Activated T-cell treated with anti-CD3 and anti-CD28 coated beads, Interleukin-2, amount 50 U/mL, for 4 hours (primary cell): ENCODE data around the gene WDR5. TPM values are rescaled to one million over a fixed set of nuclear protein-coding genes. Genes with fewer than 3 reads are reported as not detected.

Experiments used
- ATAC-seq, 2 donors: fragments of 200-7000 bp; cut with Tn5 transposase; one replicate each; pipeline ENCODE4 v1.10.0; 2021
- DNase-seq: peaks from one replicate; pipeline ENCODE4 v3.0.0-alpha.2; 2020
- H3K27me3 Mint-ChIP-seq: one replicate; pipeline ENCODE4 v1.8.0; 2021; ENCODE audit warnings: low read depth, mixed read lengths
- H3K36me3 Mint-ChIP-seq: one replicate; pipeline ENCODE4 v1.8.0; 2022; ENCODE audit warnings: mixed read lengths; ENCODE audit not compliant: insufficient read depth
- H3K4me1 Mint-ChIP-seq: one replicate; pipeline ENCODE4 v1.8.0; 2021; ENCODE audit warnings: low read depth, mixed read lengths
- H3K4me3 Mint-ChIP-seq: one replicate; pipeline ENCODE4 v1.8.0; 2021; ENCODE audit warnings: mild to moderate bottlenecking, moderate library complexity, mixed read lengths
- H3K9me3 Mint-ChIP-seq: one replicate; pipeline ENCODE4 v1.8.0; 2021; ENCODE audit warnings: mixed read lengths
- total RNA-seq, 3 donors: library from RNA; stranded (reverse); gene quantifications; one replicate each; pipeline ENCODE4 v1.2.1, GENCODE V29; 2021

Gene WDR5
- total RNA-seq, 3 donors from 2014 or later: 67.7 to 84.6 (median 71.1) TPM

DNA sequence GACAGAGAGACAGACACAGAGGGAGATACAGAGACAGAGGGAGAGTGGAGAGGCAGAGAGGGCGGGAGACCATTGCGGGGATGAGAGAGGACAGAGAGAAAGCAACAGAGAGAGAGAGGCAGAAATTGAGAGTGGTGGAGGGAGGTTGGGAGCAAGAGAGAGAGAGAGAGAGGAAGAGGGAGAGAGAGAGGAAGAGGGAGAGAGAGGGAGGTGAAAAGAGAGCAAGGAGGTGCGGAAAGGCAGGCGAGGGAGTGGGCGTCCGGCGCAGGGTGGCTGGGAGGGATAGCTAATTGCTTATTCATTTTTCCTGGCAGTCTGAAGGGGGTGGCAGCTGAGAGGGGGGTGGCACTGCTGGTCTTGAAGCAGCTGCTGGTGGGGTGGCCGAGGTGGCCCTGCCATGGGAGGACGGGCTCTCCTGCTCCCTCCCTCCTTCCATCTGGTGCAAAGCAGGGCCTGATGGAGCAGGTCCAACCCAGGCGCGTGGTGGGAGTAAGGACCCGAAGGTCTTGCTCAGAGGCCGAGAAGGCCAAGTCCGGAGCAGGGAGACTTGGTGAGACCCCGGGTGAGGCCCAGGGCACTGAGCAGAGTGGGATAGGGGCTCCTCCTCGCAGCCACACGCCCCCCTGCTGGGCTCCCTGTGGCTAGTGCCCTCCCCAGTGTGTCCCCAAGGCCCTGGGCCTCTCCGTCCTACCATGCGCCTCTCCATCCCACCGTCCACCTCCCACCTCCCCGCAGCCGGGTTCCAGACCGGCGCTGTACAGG is 53.8 kb downstream of the WDR5 start:
- Mint-ChIP-seq H3K27me3 (no peaks in the 10 kb centered on the region), H3K4me3 (no peak overlapping the region), H3K36me3 (no peaks in the 10 kb centered on the region), H3K4me1 (peaks cover 11% of the 10 kb centered on the region), H3K9me3 (no peaks in the 10 kb centered on the region)
- DNase-seq (no peak), ATAC-seq (peak in 1 of 2 donors; percentile 13)

DNA sequence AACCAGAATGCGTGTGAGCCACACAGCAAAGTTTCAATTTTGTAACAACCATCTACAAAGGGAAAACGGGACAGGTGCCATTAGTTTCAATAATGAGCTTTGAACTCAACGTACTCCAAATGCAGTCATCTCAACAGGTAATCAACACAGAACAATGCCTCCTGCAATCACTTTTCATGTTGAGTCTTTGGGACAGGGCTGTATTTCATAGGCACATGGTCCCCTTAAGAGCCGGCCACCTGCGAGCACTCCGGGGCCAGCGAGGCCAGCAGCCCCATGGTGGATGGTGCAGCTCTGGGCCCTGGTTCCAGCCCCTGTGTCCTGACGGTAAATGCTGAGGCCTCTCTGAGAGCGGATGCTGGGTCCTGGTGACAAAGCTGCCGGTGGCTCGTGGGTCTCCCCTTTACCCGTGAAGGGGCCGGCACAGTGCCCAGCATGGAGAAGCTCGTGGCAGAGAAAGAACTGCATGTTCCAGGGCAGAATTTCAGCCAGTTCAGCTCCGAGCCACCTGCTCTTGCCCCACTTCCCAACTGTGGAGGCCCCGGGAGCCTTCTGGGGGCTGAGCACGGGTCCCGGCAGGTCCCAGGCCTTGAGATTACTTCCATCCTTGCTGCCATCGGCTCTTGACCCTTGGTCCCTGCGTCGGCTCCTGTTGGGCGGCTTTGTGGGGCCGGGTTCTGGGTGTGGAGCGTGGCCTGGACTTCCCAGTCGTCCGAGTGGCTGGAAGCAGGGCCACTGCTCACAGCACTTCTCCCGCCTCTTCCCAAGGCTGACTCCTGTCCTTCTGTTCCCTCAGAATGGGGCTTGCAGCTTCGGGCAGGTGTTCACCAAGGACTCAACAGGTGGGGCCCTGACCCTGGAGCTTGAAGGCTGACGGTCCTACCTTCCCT is 54.6 kb downstream of the WDR5 start:
- Mint-ChIP-seq H3K9me3 (no peaks in the 10 kb centered on the region), H3K4me3 (no peak overlapping the region), H3K4me1 (peaks cover 12% of the 10 kb centered on the region), H3K27me3 (no peaks in the 10 kb centered on the region), H3K36me3 (no peaks in the 10 kb centered on the region)
- DNase-seq (no peak), ATAC-seq (no peak)

DNA sequence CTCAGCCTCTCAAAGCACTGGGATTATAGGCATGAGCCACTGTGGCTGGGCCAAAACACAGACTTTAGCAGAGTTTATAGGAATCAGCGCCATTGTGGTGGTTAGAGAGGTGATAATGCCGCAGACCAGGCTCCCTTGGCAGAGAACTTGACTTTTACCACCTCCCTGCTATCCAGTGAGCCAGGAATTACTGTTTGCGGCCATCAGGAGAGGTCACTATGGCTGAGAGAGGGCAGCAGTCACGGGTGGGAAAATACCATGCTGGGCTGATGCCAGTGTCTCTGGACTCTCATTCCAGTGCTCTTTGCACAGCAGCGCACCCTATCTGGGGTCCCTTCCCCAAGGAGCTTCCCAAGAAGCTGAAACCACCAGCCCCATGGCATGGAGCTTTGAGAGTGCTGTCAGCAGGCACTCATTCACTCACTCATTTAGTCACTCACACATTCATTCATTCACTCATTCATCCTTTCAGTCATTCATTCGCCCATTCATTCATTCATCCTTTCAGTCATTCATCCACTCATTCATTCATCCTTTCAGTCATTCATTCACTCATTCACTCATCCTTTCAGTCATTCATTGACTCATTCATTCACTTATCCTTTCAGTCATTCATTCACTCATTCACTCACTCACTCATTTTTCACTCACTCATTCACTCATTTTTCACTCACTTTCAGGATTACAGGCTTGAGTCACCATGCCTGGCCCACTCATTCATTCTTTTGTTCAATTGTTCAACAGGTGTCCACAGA is 55.8 kb downstream of the WDR5 start:
- no peak for DNase-seq
- Mint-ChIP-seq H3K9me3 (no peaks in the 10 kb centered on the region), H3K27me3 (no peaks in the 10 kb centered on the region), H3K4me3 (no peak overlapping the region), H3K36me3 (no peaks in the 10 kb centered on the region), H3K4me1 (peaks cover 7% of the 10 kb centered on the region)
- no peak for ATAC-seq

DNA sequence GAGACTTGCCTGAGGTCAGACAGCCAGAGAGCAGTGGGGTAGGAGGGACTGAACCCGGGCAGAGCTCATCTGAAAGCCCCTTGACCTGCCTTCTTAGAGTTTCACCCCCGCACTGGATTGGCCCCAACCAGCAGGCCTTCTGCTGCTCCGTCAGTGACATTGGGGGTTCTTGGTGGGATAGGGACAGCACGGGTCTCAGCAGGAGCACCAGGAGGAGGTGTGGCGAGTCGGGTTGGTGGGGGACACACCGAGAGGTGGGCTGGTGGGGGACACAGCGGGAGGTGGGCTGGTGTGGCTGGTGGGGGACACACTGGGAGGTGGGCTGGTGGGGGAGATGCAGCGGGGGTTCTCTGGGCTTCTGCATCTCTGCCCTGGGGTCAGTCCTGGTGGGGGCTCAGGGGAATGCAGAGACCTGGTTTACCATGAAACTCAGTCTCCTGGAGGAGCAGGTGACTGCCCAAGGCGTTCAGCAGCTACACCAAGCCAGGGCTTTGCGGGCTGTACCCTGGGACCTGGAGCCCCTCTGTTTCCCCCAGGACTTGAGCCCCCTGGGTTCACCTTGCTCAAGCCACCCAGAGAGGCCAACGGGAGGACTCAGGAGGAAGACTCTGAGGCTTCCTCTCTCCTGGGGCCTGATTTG is 56.5 kb downstream of the WDR5 start:
- Mint-ChIP-seq H3K4me1 (peaks cover 13% of the 10 kb centered on the region), H3K36me3 (no peaks in the 10 kb centered on the region), H3K27me3 (no peaks in the 10 kb centered on the region), H3K4me3 (no peak overlapping the region), H3K9me3 (no peaks in the 10 kb centered on the region)
- no peak for DNase-seq
- no peak for ATAC-seq

DNA sequence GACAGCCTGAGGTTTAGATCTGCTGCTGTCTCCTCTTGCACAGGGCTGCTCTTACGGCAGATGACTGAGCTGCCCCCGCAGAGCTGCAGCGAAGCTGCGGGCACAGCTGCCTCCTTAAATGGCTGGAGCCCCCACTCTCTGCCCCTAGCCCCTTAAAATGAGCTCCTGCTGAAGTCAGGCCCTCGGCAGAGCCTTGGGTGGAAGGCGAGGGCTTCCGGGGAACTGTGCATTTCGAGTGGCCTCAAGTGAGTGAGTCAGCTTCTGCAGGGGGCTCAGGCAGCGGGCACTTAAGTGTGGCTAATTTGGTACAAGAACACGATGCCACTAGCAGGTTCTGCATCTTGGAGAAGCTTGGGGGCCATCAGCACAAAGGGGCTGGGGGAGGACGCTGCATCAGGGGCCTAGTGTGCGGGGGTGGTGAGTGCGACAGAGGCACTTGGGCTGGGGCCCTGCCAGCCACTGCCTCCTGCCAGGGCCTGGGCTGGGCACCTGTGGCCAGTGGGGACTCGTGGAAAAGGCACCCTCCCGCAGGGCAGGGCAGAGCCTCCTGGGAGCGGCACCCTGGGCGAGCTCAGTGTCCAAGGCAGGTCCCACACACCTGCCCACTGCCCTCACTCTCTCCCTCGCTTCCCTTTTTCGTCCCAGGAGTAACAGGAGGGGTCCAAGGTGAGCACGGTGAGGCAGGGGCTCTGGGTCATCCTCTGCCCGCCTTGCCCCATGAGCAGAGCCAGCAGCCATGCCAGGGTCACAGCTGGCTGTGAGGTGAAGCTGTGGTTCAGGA is 57.3 kb downstream of the WDR5 start:
- DNase-seq: no peak

DNA sequence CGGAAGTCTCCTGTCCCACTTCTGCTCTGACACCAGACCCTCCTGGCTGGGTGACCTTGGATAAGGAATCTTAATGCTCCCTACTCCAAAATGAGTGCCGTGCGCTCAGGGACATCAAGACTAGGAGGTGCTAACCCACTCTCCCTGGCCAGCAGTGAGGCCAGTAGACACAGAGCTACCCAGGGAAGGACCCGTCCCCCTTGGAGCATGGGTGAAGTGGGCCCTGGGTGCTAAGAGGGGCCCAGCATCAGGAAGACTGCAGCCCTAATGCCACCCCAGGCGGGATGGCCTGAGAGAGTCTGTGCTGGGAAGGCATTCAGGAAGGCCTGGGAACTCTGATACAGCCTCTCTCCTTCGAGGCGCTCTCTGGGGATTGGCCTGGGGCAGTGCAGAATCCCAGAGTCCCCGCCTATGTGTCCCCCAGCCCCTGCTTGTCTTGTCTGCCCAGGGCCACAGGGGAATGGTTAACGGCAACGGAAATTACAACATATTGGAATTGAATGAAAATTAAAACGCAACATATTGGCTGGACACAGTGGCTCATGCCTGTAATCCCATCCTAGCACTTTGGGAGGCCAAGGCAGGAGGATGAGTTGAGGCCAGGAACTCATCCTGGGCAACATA is 58.1 kb downstream of the WDR5 start:
- ATAC-seq: no peak
- H3K4me1 Mint-ChIP-seq: peaks cover 20% of the 10 kb centered on the region
- no peak overlapping the region for H3K4me3 Mint-ChIP-seq
- no peaks in the 10 kb centered on the region for H3K27me3 Mint-ChIP-seq
- no peaks in the 10 kb centered on the region for H3K9me3 Mint-ChIP-seq
- DNase-seq: no peak
- H3K36me3 Mint-ChIP-seq: no peaks in the 10 kb centered on the region

More for the DNA sequence above, 57.3 kb downstream of the WDR5 start:
- Mint-ChIP-seq H3K36me3 (no peaks in the 10 kb centered on the region), H3K4me1 (peaks cover 15% of the 10 kb centered on the region), H3K4me3 (no peak overlapping the region), H3K27me3 (no peaks in the 10 kb centered on the region), H3K9me3 (no peaks in the 10 kb centered on the region)
- no peak for ATAC-seq

DNA sequence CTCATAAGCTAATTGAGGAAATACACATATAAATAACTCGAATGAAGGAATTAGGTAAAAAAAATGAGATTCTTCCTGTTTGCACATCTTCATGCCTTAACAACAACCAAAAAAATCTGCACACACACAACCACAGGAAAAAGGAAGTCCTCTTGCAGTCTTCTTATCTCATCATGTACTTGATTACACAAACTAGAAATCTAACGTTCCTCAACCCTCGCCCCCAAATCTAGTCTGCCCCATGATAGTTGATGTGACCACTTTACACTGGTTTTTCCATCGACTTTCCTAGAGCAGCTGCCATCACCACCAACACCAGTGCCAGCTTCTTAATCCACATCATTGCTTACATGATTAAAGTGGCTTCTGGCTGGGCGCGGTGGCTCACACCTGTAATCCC is 59.7 kb downstream of the WDR5 start:
- no peak for DNase-seq
- no peaks in the 10 kb centered on the region for H3K27me3 Mint-ChIP-seq
- H3K4me3 Mint-ChIP-seq: no peak overlapping the region
- peaks cover 20% of the 10 kb centered on the region for H3K4me1 Mint-ChIP-seq
- no peak for ATAC-seq
- no peaks in the 10 kb centered on the region for H3K9me3 Mint-ChIP-seq
- no peaks in the 10 kb centered on the region for H3K36me3 Mint-ChIP-seq

DNA sequence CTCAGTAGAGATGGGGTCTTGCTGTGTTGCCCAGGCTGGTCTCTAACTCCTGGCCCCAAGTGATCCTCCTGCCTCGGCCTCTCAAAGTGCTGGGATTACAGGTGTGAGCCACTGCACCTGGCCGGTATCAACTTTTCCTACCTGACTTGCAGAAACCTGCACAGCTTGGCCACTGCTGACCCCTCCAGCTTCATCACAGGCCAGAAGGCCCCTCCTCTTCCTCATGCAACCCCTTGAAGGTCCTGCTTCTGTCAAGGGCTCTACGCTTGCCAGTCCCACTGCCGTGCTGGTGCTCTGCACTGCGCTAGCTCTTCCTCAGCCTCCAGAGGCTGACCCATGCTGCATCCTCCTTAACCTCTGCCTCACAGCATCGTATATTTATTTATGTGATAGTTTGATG is 61.0 kb downstream of the WDR5 start:
- Mint-ChIP-seq H3K4me1 (peaks cover 20% of the 10 kb centered on the region), H3K36me3 (no peaks in the 10 kb centered on the region), H3K4me3 (no peak overlapping the region), H3K27me3 (no peaks in the 10 kb centered on the region), H3K9me3 (no peaks in the 10 kb centered on the region)
- ATAC-seq (no peak), DNase-seq (no peak)

DNA sequence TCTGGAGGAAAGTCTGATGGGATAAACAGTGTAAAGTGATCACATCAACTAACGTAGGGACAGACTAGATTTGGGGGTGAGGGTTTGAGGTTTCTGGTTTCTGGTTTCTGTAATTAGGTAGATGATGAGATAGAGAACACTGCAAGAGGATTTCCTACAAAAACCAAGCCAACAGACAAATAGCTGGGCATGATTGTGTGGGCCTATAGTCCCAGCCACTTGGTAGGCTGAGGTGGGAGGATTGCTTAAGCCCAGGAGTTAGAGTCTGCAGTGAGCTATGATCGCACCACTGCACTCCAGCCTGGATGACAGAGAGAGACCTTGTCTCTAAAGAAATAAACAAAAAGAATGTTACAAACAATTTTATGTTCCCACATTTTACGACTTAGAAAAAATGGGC is 62.9 kb downstream of the WDR5 start:
- peaks cover 20% of the 10 kb centered on the region for H3K4me1 Mint-ChIP-seq
- H3K27me3 Mint-ChIP-seq: no peaks in the 10 kb centered on the region
- no peaks in the 10 kb centered on the region for H3K36me3 Mint-ChIP-seq
- no peak for ATAC-seq
- peaks cover 5% of the 10 kb centered on the region for H3K9me3 Mint-ChIP-seq
- no peak overlapping the region for H3K4me3 Mint-ChIP-seq
- no peak for DNase-seq

DNA sequence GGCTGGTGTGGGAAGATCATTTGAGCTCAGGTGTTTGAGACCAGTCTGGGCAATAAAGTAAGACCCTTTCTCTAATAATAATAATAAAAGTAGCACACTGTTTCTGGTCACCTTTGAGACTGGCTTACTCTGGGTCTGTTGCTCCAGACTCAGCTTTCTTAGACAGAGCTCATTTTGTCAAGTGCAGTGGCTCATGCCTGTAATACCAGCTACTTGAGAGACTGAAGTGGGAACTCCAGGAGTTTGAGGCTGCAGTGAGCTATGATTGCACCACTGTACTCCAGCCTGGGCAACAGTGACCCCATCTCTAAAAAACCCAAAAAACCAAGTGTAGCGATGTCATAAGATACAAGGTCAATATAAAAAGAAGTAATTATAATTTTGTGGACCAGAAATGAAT is 64.8 kb downstream of the WDR5 start:
- Mint-ChIP-seq H3K27me3 (no peaks in the 10 kb centered on the region), H3K4me3 (no peak overlapping the region), H3K4me1 (peaks cover 15% of the 10 kb centered on the region)

DNA sequence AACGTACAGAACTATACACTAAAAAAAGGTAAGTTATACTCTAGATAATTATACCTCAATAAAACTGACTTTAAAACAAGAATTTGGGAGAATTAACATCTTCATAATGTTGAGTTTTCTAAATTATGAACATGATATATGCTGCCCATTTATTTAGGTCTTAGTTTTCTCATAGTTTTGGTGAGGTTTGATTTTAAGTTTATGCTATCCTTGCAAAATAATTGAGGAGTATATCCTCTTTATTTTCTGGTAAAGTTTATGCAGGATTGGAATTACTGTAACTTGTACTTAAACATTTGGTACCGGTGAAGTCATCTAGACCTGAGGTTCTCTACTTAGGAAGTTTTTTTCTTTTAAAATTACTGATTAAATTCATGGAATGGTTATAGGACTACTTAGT is 67.3 kb downstream of the WDR5 start:
- peaks cover 6% of the 10 kb centered on the region for H3K9me3 Mint-ChIP-seq
- no peak overlapping the region for H3K4me3 Mint-ChIP-seq
- no peaks in the 10 kb centered on the region for H3K27me3 Mint-ChIP-seq
- no peak for DNase-seq
- ATAC-seq: no peak
- H3K4me1 Mint-ChIP-seq: peaks cover 5% of the 10 kb centered on the region
- no peaks in the 10 kb centered on the region for H3K36me3 Mint-ChIP-seq

More for the DNA sequence above, 64.8 kb downstream of the WDR5 start:
- Mint-ChIP-seq H3K36me3 (no peaks in the 10 kb centered on the region), H3K9me3 (peaks cover 6% of the 10 kb centered on the region)
- ATAC-seq (no peak), DNase-seq (no peak)

DNA sequence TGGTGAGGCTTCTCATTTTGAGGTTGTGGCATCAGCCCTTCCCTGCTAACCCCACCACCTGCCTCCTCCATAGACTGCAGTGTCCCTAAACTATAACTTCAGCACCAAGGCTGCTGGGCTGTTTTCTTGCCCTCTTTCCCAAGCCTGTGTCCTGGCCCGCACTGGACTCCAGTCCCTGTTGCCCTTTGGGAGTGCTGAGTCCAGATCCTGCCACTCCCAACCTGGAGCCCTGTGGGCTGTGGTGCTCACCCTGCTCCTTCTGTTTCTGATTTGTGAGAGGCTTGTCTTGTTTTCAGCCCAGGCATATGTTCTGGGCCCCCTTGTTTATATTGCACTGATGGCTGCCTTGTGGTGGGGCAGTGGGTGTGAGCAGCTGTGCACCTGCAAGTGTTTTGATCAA is 68.2 kb downstream of the WDR5 start:
- Mint-ChIP-seq H3K9me3 (peaks cover 6% of the 10 kb centered on the region), H3K4me3 (no peak overlapping the region), H3K36me3 (no peaks in the 10 kb centered on the region), H3K27me3 (no peaks in the 10 kb centered on the region), H3K4me1 (no peaks in the 10 kb centered on the region)
- ATAC-seq: no peak
- DNase-seq: no peak

DNA sequence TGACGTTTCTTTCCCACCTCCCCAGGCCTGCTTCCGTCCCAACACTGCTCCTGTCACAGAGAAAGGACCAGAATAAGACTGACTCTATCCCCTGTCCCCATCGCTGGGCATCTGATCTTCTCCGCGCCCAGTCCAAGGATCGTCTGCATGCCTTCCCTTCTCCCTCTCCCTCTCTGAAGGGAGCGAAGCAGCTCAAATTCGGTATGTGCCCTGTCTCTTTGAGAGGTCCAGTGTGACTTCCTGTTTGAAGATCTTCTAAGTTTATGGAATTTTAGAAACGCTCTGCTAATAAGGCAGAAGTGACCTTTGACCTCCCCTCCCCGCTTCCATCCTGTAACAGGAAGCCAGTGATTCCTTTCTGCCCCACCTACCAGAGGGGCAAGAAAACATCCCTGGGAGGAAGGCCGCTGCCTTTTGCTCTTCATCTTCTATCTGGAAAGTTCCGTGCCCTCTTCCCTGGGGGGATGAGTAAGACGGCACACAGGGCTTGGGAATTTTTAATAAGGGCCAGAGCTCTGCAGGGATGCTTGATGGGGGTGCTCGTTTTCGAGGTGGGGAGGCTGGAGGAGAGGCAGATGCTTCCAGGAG is 69.2 kb downstream of the WDR5 start:
- H3K36me3 Mint-ChIP-seq: no peaks in the 10 kb centered on the region
- peaks cover 2% of the 10 kb centered on the region for H3K27me3 Mint-ChIP-seq
- DNase-seq: no peak
- no peak overlapping the region for H3K4me3 Mint-ChIP-seq
- no peak for ATAC-seq
- H3K4me1 Mint-ChIP-seq: no peaks in the 10 kb centered on the region
- peaks cover 6% of the 10 kb centered on the region for H3K9me3 Mint-ChIP-seq
